IPS-15b (cell line): ENCODE data around the gene VSTM1.
"Not testable (repeated sequence)": the region's sequence is repeated elsewhere in the genome, so short reads cannot be mapped to it uniquely, and the experiment has no call there.

ENCODE experiments used
- H3K27me3 ChIP-seq: one replicate; pipeline ENCODE4 v1.6.1; 2013; ENCODE audit warnings: low read length; ENCODE audit not compliant: control insufficient read depth, insufficient read depth
- H3K36me3 ChIP-seq: one replicate; pipeline ENCODE4 v1.6.1; 2013; ENCODE audit warnings: low read length; ENCODE audit not compliant: control insufficient read depth, insufficient read depth
- H3K4me1 ChIP-seq: one replicate; pipeline ENCODE4 v1.6.1; 2013; ENCODE audit warnings: mild to moderate bottlenecking, low read length; ENCODE audit not compliant: control insufficient read depth, insufficient read depth
- H3K4me3 ChIP-seq: one replicate; pipeline ENCODE4 v1.5.1; 2013; ENCODE audit warnings: low read depth, low read length
- H3K9ac ChIP-seq: one replicate; pipeline ENCODE4 v1.6.1; 2013; ENCODE audit warnings: low read depth, mild to moderate bottlenecking, low read length
- H3K9me3 ChIP-seq: one replicate; pipeline ENCODE4 v1.6.1; 2013; ENCODE audit warnings: mild to moderate bottlenecking, low read length; ENCODE audit not compliant: control insufficient read depth, insufficient read depth

VSTM1 gene, protein sequence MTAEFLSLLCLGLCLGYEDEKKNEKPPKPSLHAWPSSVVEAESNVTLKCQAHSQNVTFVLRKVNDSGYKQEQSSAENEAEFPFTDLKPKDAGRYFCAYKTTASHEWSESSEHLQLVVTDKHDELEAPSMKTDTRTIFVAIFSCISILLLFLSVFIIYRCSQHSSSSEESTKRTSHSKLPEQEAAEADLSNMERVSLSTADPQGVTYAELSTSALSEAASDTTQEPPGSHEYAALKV

DNA sequence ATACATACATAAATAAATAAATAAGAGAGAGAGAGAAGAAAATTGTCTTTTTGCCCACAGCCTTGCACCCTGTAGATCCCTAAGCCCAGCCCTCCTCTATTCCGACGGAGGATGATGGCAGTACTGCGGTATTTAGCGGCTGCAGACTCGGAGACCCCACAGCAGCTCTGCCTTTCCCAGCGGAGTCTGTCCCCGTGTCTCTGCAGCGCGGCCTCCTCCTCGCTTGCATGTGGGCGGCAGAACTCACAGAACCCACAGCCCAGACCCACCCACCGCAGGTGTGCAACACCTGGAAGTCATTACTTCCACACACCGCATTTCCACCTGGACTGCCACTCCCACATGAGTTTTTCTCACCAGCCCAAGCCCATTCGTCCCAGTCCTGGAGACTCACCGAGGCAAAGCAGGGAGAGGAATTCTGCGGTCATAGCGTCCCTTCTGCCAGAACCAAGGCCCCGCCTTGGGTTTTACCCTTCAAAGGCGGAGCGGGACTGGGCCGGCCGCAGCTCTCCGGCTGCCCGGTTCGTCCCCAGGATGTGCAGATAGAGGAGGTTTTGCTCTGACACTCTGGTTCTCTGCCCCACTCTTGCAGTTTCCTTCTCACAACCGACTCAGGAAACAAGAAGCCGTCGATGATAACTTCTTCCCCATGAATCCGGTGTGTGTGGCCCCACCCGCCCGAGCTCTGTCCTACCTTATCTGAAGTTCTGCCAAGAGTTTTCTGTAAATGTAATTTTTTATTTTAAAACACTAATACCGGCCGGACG, at the start of gene VSTM1:
TSS of gene VSTM1 (minus strand) at position 548 of the 767 bp plus-strand sequence. CDS start at position 428, 120 bp downstream.
- no peak within 1 kb of the TSS for H3K9ac ChIP-seq
- H3K27me3 ChIP-seq: no peaks in the 10 kb centered on the region
- H3K4me1 ChIP-seq: no peaks in the 10 kb centered on the region
- H3K9me3 ChIP-seq: no peaks in the 10 kb centered on the region
- H3K36me3 ChIP-seq: no peaks in the 10 kb centered on the region
- no peak within 1 kb of the TSS for H3K4me3 ChIP-seq

DNA sequence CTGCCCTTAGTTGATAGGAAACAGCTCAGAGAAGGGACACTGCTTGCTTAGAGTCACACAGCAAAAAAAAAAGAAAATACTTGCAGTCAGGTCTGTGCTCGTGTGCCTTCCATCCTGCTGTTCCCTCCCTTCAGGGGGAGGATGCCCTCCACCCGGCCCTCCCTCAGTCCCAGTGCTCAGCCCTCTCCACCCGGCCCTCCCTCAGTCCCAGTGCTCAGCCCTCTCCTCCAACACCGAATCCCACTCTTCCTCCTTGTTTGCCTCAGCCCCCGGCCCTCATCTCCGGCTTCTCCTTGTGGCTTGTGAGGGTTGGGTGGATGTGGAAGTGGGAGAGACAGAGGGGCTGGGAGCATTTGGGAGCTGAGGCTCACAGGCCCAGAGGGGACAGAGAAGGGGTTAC, 46.0 kb upstream of the VSTM1 start:
- no peaks in the 10 kb centered on the region for H3K27me3 ChIP-seq
- no peak overlapping the region for H3K4me3 ChIP-seq
- H3K9me3 ChIP-seq: no peaks in the 10 kb centered on the region
- peaks cover 59% of the 10 kb centered on the region for H3K36me3 ChIP-seq
- H3K4me1 ChIP-seq: no peaks in the 10 kb centered on the region
- H3K9ac ChIP-seq: no peak overlapping the region

DNA sequence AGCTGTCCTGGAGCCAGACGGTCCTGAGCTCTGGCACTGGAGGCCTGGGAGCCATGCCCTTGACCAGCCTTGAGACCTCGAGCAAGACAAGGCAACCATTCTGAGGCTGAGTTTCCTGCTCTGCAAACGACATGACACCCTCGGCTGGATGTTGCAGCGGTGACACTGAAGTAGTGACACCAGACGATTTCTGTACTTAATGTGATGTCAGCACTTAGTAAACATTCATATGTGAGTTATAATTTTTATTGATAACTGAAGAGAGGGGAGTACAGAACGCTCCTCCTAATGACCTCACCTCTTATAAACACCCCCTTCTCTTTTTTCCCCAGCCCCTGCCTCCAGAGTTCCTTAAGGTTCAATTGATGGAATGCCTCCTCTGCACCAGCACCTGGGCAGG, 44.8 kb upstream of the VSTM1 start:
- Histone ChIP-seq H3K36me3 (peaks cover 55% of the 10 kb centered on the region), H3K27me3 (no peaks in the 10 kb centered on the region), H3K4me3 (no peak overlapping the region), H3K4me1 (no peaks in the 10 kb centered on the region), H3K9me3 (no peaks in the 10 kb centered on the region), H3K9ac (no peak overlapping the region)

DNA sequence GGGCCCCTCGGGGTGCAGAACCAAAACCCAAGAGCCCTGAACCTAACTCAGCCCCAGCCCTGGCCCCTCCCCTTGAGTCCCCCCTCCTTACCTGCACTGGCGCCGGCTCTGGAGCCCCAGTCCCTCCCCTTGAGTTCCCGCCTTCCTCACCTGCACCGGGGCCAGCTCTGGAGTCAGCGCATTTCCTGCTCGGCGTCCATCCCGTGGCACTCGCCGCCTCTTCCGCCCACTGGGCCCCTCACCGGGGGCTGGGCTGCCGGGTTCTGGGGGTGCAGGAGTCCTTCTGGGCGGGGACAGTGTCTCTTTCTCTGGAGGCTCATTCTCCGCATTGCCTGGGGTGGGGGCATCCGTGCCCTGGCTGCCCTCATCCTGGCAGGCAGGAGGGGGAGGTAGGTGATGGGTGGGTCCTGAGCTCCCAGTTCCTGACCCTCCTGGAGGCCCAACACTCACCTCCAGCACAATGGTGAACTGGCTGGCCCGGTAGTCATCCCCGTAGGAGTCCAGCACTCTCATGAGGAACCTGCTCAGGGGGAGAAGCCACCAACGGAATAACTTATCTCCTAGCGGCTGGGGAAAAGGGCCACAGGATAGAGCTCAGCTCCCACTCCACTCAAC, 44.3 kb upstream of the VSTM1 start:
- Histone ChIP-seq H3K4me1 (no peaks in the 10 kb centered on the region), H3K36me3 (peaks cover 52% of the 10 kb centered on the region)

DNA sequence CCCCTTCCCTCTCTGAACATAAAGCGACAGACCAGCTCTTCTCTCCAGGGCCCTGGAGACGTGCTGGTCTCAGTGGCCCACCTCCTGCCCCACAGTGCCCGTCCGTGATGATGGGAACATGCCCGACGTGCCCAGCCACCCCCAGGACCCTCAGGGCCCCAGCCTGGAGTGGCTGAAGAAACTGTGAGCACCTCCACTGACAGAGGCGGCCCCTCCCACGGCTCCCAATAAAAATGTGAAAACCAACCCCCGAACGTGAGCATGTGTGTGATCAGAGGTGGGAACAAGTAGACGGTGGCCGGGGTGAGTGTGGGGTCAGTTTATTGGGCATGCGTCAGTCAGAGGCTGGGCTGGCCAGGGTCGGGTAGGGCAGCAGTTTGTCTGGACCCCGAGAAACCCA, 43.0 kb upstream of the VSTM1 start:
- Histone ChIP-seq H3K27me3 (no peaks in the 10 kb centered on the region), H3K9me3 (no peaks in the 10 kb centered on the region), H3K9ac (no peak overlapping the region), H3K4me1 (no peaks in the 10 kb centered on the region), H3K4me3 (no peak overlapping the region), H3K36me3 (peaks cover 52% of the 10 kb centered on the region)

More for the DNA sequence above, 44.3 kb upstream of the VSTM1 start:
- Histone ChIP-seq H3K9ac (no peak overlapping the region), H3K27me3 (no peaks in the 10 kb centered on the region), H3K4me3 (no peak overlapping the region), H3K9me3 (no peaks in the 10 kb centered on the region)

DNA sequence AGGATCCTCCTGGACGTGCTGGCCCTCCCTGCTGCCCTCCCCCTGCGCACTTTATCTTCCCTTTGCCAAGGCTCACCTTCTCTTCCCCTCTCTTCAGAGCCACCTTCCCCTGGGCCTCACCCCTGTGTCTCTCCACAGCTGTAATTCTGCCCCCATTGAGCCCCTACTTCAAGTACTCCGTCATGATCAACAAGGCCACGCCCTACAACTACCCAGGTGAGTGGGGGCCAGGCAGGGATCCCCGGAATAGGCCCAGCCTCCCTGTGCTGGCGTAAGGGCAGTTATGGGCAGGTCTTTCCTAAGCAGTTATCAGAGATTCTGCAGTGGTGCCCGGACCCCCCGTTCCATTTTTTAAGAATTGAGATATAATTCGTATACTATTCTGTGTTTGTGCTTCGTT, 42.1 kb upstream of the VSTM1 start:
- H3K36me3 ChIP-seq: peaks cover 49% of the 10 kb centered on the region
- H3K9me3 ChIP-seq: no peaks in the 10 kb centered on the region
- H3K9ac ChIP-seq: no peak overlapping the region
- H3K27me3 ChIP-seq: no peaks in the 10 kb centered on the region
- H3K4me1 ChIP-seq: no peaks in the 10 kb centered on the region
- no peak overlapping the region for H3K4me3 ChIP-seq

DNA sequence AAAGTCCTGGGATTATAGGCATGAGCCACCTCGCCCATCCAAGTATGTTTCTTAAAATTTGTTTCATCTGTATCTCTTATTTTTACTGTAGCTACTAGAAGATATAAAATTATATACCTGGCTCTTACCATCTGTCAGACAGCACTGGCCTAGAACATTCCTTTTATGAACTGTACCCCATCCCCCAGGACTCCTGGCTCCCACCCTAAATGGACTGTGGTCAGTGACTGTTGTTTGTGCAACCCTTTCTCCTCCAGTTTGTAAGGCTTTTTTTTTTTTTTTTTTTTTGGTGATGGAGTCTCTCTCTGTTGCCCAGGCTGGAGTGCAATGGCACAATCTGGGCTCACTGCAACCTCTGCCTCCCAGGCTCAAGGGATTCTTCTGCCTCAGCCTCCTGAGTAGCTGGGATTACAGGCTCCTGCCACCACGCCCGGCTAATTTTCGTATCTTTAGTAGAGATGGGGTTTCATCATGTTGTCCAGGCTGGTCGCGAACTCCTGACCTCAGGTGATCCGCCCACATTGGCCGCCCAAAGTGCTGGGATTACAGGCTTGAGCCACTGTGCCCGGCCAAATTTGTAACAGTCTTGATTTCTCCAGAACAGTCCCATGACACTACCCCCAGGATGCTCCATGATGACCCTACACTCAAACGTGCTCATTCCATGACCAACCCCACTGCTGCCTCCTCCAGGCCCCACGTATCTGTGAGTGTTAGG, 41.5 kb upstream of the VSTM1 start:
- Histone ChIP-seq H3K9ac (no peak overlapping the region), H3K9me3 (no peaks in the 10 kb centered on the region), H3K27me3 (no peaks in the 10 kb centered on the region), H3K4me3 (no peak overlapping the region), H3K4me1 (no peaks in the 10 kb centered on the region), H3K36me3 (peaks cover 46% of the 10 kb centered on the region)

DNA sequence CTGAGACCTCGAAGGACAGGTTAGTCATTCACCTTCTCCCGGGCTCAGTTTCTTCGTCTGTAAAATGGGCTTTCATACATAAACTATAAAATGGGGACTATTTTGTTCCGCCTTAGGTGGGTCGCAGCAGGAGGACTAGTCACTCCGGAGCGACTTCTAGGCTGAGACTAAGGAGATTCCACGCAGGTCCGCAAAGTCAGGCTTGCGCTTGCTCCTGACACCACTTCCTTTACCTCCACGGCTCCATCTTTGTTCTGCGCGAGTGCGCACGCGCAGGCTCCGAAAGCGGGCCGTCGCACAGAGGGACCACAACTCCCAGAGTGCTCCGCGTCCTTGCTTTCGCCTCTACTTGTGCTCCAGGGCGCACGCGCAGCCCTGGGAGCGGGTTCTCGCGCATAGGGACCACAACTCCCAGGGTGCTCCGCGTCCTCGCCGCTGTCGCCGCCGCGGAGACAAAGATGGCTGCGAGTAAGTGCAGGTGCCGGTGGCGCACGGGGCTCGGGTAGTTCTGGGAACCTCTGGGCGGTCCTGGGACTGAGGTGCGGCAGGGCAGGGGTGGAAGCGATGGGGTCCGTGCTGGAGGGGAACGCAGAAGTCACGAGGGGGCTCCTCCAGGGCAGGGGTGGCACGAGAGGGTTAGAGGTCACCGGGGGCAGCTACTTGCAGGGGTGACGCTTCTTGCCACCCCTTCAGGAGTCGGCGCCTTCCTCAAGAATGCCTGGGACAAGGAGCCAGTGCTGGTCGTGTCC, 38.9 kb upstream of the VSTM1 start, which contains the start of gene NDUFA3:
TSS of gene NDUFA3 (plus strand) at position 435 of the 749 bp plus-strand sequence. CDS start at position 459, 24 bp downstream.
- no peaks in the 10 kb centered on the region for H3K27me3 ChIP-seq
- peak within 1 kb of the TSS; percentile 86 for H3K9ac ChIP-seq
- H3K4me1 ChIP-seq: no peaks in the 10 kb centered on the region
- no peaks in the 10 kb centered on the region for H3K9me3 ChIP-seq
- peak within 1 kb of the TSS; percentile 97 for H3K4me3 ChIP-seq
- peaks cover 23% of the 10 kb centered on the region for H3K36me3 ChIP-seq

DNA sequence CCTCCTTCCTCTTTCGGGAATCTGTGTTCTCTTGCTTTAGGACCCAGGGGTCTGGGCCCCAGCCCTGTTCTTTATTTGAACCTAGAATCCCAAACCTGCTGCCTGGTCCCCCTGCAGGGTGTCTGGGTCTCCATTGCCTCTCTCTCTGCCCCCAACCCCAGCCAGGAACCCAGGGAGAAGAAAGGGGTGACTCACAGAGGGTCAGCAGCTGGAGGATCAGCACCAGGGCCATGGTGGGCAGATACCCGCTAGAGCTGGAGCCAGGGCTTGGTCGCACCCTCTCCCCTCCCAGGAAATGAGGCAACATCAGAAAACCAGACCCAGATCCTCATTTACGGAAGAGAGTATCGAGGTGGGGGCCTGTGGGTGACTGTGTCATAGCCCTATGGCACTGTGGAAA, 36.9 kb upstream of the VSTM1 start, which contains the start of gene OSCAR:
TSS of gene OSCAR (minus strand) at position 243 of the 400 bp plus-strand sequence. CDS start at position 232, 11 bp downstream.
- Histone ChIP-seq H3K9me3 (no peaks in the 10 kb centered on the region), H3K9ac (no peak within 1 kb of the TSS), H3K27me3 (peaks cover 11% of the 10 kb centered on the region), H3K4me1 (no peaks in the 10 kb centered on the region), H3K36me3 (peaks cover 5% of the 10 kb centered on the region), H3K4me3 (no peak within 1 kb of the TSS)

DNA sequence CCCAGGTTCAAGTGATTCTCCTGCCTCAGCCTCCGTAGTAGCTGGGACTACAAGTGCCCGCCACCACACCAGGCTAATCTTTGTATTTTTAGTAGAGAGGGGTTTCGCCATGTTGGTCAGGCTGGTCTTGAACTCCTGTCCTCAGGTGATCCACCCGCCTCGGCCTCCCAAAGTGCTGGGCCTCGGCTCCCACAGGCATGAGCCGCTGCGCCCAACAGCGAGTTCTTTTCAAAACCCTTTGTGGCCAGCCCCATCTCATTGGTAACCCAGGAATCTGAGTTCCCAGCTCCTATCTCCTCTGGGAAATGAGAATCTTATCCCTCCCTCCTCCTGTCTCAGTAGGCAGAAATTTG, 36.2 kb upstream of the VSTM1 start:
- not testable (repeated sequence) for H3K36me3 ChIP-seq, H3K9me3 ChIP-seq, H3K9ac ChIP-seq, H3K4me1 ChIP-seq, H3K4me3 ChIP-seq
- peaks cover 17% of the 10 kb centered on the region for H3K27me3 ChIP-seq
